Keratinocyte (primary cell): ENCODE results near the gene CHRDL1. TPM values are rescaled to one million over a fixed set of nuclear protein-coding genes. Genes with fewer than 3 reads are reported as not detected.

Experiments
- DNase-seq: peaks from one replicate; pipeline ENCODE4 v3.0.0-alpha.2; 2011; ENCODE audit warnings: low read depth, missing footprints, low spot score
- FAIRE-seq: peaks from 2 replicates; lab custom pipeline; 2011; peaks lifted over from hg19 to GRCh38; lab: Jason Lieb, UNC
- H2AFZ ChIP-seq: 2 replicates; pipeline ENCODE4 v1.6.0; 2012; ENCODE audit warnings: low read length, control low read depth, inconsistent platforms; ENCODE audit not compliant: control insufficient read depth
- H3K27ac ChIP-seq: 2 replicates; pipeline ENCODE4 v1.5.1; 2011; ENCODE audit warnings: low read length; ENCODE audit not compliant: control insufficient read depth, insufficient read depth
- H3K27me3 ChIP-seq: 3 replicates; pipeline ENCODE4 v1.6.0; 2011; ENCODE audit warnings: low read length; ENCODE audit not compliant: control insufficient read depth, insufficient read depth; ENCODE audit errors: extremely low read depth
- H3K36me3 ChIP-seq, 2 experiments: 2 replicates in 1 of 2; 3 replicates in 1 of 2; pipeline ENCODE4 v1.5.1; 2011; ENCODE audit warnings: low read length in 2 of 2, mild to moderate bottlenecking in 1 of 2; ENCODE audit not compliant: control insufficient read depth in 2 of 2, insufficient read depth in 2 of 2; ENCODE audit errors: extremely low read depth in 1 of 2
- H3K4me1 ChIP-seq: 3 replicates; pipeline ENCODE4 v1.5.1; 2011; ENCODE audit warnings: low read length; ENCODE audit not compliant: control insufficient read depth, insufficient read depth; ENCODE audit errors: extremely low read depth
- H3K4me2 ChIP-seq: 3 replicates; pipeline ENCODE4 v1.6.0; 2011; ENCODE audit warnings: low read depth, low read length; ENCODE audit not compliant: control insufficient read depth, insufficient read depth; ENCODE audit errors: extremely low read depth
- H3K4me3 ChIP-seq, 3 experiments: fragments of 200-600 bp in 1 of 3; sonication (generic) in 1 of 3; 2 replicates in 2 of 3; 3 replicates in 1 of 3; pipeline ENCODE4 v1.5.1; 2011 to 2016; ENCODE audit warnings: low read length in 3 of 3, mild to moderate bottlenecking in 3 of 3, control low read depth in 2 of 3, inconsistent platforms in 1 of 3, low read depth in 1 of 3, mixed read lengths in 1 of 3, mixed run types in 1 of 3, moderate library complexity in 1 of 3; ENCODE audit not compliant: control insufficient read depth in 2 of 3, insufficient read depth in 2 of 3; ENCODE audit errors: extremely low read depth in 1 of 3
- H3K79me2 ChIP-seq: 2 replicates; pipeline ENCODE4 v1.6.0; 2012; ENCODE audit warnings: low read length; ENCODE audit not compliant: control insufficient read depth, insufficient read depth
- H3K9ac ChIP-seq: 3 replicates; pipeline ENCODE4 v1.6.0; 2011; ENCODE audit warnings: low read length; ENCODE audit not compliant: control insufficient read depth, insufficient read depth; ENCODE audit errors: extremely low read depth
- H3K9me1 ChIP-seq: 3 replicates; pipeline ENCODE4 v1.6.0; 2011; ENCODE audit warnings: low read length; ENCODE audit not compliant: control insufficient read depth, insufficient read depth; ENCODE audit errors: extremely low read depth
- H3K9me3 ChIP-seq: 2 replicates; pipeline ENCODE4 v1.5.1; 2012; ENCODE audit warnings: low read depth, low read length; ENCODE audit not compliant: control insufficient read depth
- H4K20me1 ChIP-seq: 3 replicates; pipeline ENCODE4 v1.6.0; 2011; ENCODE audit warnings: low read length; ENCODE audit not compliant: control insufficient read depth, insufficient read depth; ENCODE audit errors: extremely low read depth
- EZH2 ChIP-seq: IDR thresholded peaks from one replicate; pipeline ENCODE4 v1.6.1; 2012; ENCODE audit warnings: inconsistent platforms, mild to moderate bottlenecking, low read length, moderate library complexity
- dilution Hi-C: fragments of 300-500 bp; cut with MboI; formaldehyde crosslinking; loops from one replicate; pipeline ENCODE4 v1.7.0; 2020; ENCODE audit warnings: low sequenced_read_pairs; ENCODE audit not compliant: extremely low pct_ligation_motif_present
- polyA plus RNA-seq, 5 experiments: library from polyadenylated mRNA; depleted of rRNA in 3 of 5; stranded (reverse) in 3 of 5; stranded (forward) in 1 of 5; unstranded in 1 of 5; fragments of >200 nt; gene quantifications; 1 replicate in 1 of 5; 2 replicates in 3 of 5; 3 replicates in 1 of 5; pipeline versions ENCODE4 v1.2.1 to v1.2.3, GENCODE V29; 2011 to 2012; ENCODE audit warnings: missing spikeins in 2 of 5, low read depth in 1 of 5, low replicate concordance in 1 of 5
- TF ChIP-seq, protein P1 (sequence below), 3 experiments: IDR thresholded peaks in 1 of 3; conservative IDR thresholded peaks in 1 of 3; optimal IDR thresholded peaks in 1 of 3; 2 replicates in 2 of 3; 3 replicates in 1 of 3; pipeline versions ENCODE3 to v1.5.1; 2011; ENCODE audit warnings: low read length in 3 of 3, mild to moderate bottlenecking in 3 of 3, moderate library complexity in 2 of 3, control low read depth in 1 of 3, inconsistent platforms in 1 of 3; ENCODE audit not compliant: insufficient read depth in 2 of 3; ENCODE audit errors: extremely low read depth in 1 of 3

CHRDL1 gene
- polyA plus RNA-seq, 1 donor (not counting 4 experiments of a cell fraction or from before 2014, with no cell fraction given), result not detected

DNA sequence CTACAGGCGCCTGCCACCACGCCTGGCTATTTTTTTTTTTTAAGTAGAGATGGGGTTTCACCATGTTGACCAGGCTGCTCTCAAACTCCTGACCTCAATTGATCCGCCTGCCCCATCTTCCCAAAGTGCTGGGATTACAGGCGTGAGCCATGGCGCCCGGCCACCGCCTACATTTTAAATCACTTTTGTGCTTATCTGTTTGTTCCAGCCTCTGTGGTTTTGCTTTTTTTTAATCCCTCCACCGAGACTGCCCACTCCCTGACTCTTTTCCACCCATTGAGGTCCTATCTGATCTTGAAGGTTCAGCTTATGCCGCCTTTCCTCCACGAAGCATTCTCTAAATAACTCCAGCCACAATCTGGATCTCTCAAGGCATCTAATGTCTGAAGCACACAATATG is 73.5 kb downstream of the CHRDL1 start:
- no peaks in the 10 kb centered on the region for H3K9me3 ChIP-seq
- H2AFZ ChIP-seq, result no peak overlapping the region
- no peak overlapping the region for H3K27ac ChIP-seq
- no peak overlapping the region for H3K4me3 ChIP-seq
- H3K79me2 ChIP-seq, result no peaks in the 10 kb centered on the region
- H3K4me1 ChIP-seq, result no peaks in the 10 kb centered on the region
- H3K4me2 ChIP-seq, result no peak overlapping the region
- no peaks in the 10 kb centered on the region for H3K36me3 ChIP-seq
- no peaks in the 10 kb centered on the region for H3K9me1 ChIP-seq
- TF ChIP-seq, protein P1, sequence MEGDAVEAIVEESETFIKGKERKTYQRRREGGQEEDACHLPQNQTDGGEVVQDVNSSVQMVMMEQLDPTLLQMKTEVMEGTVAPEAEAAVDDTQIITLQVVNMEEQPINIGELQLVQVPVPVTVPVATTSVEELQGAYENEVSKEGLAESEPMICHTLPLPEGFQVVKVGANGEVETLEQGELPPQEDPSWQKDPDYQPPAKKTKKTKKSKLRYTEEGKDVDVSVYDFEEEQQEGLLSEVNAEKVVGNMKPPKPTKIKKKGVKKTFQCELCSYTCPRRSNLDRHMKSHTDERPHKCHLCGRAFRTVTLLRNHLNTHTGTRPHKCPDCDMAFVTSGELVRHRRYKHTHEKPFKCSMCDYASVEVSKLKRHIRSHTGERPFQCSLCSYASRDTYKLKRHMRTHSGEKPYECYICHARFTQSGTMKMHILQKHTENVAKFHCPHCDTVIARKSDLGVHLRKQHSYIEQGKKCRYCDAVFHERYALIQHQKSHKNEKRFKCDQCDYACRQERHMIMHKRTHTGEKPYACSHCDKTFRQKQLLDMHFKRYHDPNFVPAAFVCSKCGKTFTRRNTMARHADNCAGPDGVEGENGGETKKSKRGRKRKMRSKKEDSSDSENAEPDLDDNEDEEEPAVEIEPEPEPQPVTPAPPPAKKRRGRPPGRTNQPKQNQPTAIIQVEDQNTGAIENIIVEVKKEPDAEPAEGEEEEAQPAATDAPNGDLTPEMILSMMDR (optimal IDR thresholded peaks at IDR 0.05 in 1 of 3, IDR thresholded peaks at IDR 0.05 in 1 of 3, conservative IDR thresholded peaks at IDR 0.05 in 1 of 3; ENCODE audit: extremely low read depth in 1 of 3, insufficient read depth in 2 of 3, low read length in 3 of 3), result no peak
- no peak for TF ChIP-seq EZH2
- peaks cover 3% of the 10 kb centered on the region for H3K27me3 ChIP-seq
- H3K9ac ChIP-seq, result no peak overlapping the region
- DNase-seq (no peak), FAIRE-seq (no peak)
- H4K20me1 ChIP-seq, result no peaks in the 10 kb centered on the region
- dilution Hi-C loops, result no loop called here

DNA sequence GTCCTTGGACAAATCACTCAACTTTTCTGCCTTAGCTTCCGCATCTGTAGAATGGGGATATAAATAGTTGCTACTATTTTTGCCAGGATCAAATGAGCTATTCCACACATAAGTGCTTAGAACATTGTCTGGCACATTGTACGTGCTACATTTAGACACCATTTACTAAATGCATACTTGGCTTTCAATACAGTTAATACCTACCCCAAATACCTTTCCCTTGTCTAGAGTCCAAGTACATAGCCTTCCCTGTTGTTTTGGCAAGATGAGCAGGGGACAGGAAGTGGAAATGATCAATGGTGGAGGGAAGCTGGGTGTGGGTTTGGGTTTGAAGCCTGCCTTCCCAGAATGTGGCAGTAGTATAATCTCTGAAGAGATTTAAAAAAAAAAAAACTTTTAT is 82.0 kb downstream of the CHRDL1 start:
- TF ChIP-seq EZH2, result no peak
- TF ChIP-seq, protein P1 (optimal IDR thresholded peaks at IDR 0.05 in 1 of 3, IDR thresholded peaks at IDR 0.05 in 1 of 3, conservative IDR thresholded peaks at IDR 0.05 in 1 of 3; ENCODE audit: extremely low read depth in 1 of 3, insufficient read depth in 2 of 3, low read length in 3 of 3), result no peak
- no peaks in the 10 kb centered on the region for H3K36me3 ChIP-seq
- no peaks in the 10 kb centered on the region for H3K4me1 ChIP-seq
- H3K27ac ChIP-seq, result no peak overlapping the region
- no peak overlapping the region for H3K4me3 ChIP-seq
- H3K9me3 ChIP-seq, result no peaks in the 10 kb centered on the region
- no peak overlapping the region for H2AFZ ChIP-seq
- no peak for FAIRE-seq
- DNase-seq, result no peak
- no peaks in the 10 kb centered on the region for H3K9me1 ChIP-seq
- no peaks in the 10 kb centered on the region for H3K79me2 ChIP-seq
- peaks cover 7% of the 10 kb centered on the region for H3K27me3 ChIP-seq
- dilution Hi-C loops, result no loop called here
- no peak overlapping the region for H3K4me2 ChIP-seq
- H3K9ac ChIP-seq, result no peak overlapping the region
- no peaks in the 10 kb centered on the region for H4K20me1 ChIP-seq
